ENCODE data around the gene RASD2. TPM values are rescaled to one million over a fixed set of nuclear protein-coding genes. Genes with fewer than 3 reads are reported as not detected.

RASD2 gene
- total RNA-seq, 1 experiment from 2014 or later, result 0.42 TPM

GRCh38 chr22:35593071-35593890 lies 52.6 kb downstream of the RASD2 start:
- no peaks in the 10 kb centered on the region for H3K9me3 Mint-ChIP-seq
- H3K27me3 Mint-ChIP-seq (ENCODE audit: low read depth), result peaks cover 7% of the 10 kb centered on the region
- H3K27ac Mint-ChIP-seq, result no peak overlapping the region; a peak in 1 of 7 replicates
- Histone ChIP-seq H3K27ac (ENCODE audit: insufficient read length, low read depth, low read length) (no peak overlapping the region), H3K27me3 (ENCODE audit: insufficient read depth, low read length) (no peaks in the 10 kb centered on the region), H2BK120ac (ENCODE audit: low read depth, low read length, poor library complexity, severe bottlenecking) (no peak overlapping the region), H2AK5ac (ENCODE audit: insufficient read length, low read length) (no peak overlapping the region), H2BK5ac (ENCODE audit: insufficient read length, low read length) (no peak overlapping the region), H3K18ac (ENCODE audit: insufficient read length, low read depth, low read length) (no peak overlapping the region), H3K79me1 (ENCODE audit: insufficient read depth, low read depth, low read length, poor library complexity, severe bottlenecking) (no peaks in the 10 kb centered on the region), H3K9me3 (ENCODE audit: control insufficient read depth, low read depth, low read length) (no peaks in the 10 kb centered on the region), H4K91ac (ENCODE audit: insufficient read length, low read depth, low read length) (no peak overlapping the region), H3K14ac (ENCODE audit: insufficient read depth, low read length) (no peak overlapping the region), H3K9ac (ENCODE audit: extremely low read depth, insufficient read length, low read length) (no peak overlapping the region), H2BK15ac (ENCODE audit: low read depth, low read length) (no peak overlapping the region), H3K4me1 (ENCODE audit: insufficient read depth, low read length) (no peaks in the 10 kb centered on the region), H4K8ac (replicated peaks; ENCODE audit: insufficient read length, low read depth, low read length) (no peak overlapping the region), H2AFZ (ENCODE audit: low read length) (no peak overlapping the region), H4K5ac (ENCODE audit: insufficient read length, low read depth, low read length) (no peak overlapping the region), H2BK20ac (ENCODE audit: low read depth, low read length, poor library complexity, severe bottlenecking) (no peak overlapping the region), H3K4ac (ENCODE audit: low read depth, low read length) (no peak overlapping the region), H3K79me2 (ENCODE audit: insufficient read depth, low read length) (no peaks in the 10 kb centered on the region), H3K4me2 (ENCODE audit: insufficient read depth, insufficient read length, low read length) (no peak overlapping the region), H2BK12ac (ENCODE audit: insufficient read length, low read depth, low read length) (no peak overlapping the region), H4K20me1 (ENCODE audit: control insufficient read depth, insufficient read depth, insufficient read length) (no peaks in the 10 kb centered on the region), H3K56ac (ENCODE audit: insufficient read length, low read depth, low read length) (no peak overlapping the region), H3K23me2 (ENCODE audit: insufficient read length, low read depth, low read length, poor library complexity, severe bottlenecking) (no peaks in the 10 kb centered on the region), H3K23ac (ENCODE audit: insufficient read length, low read depth, low read length) (no peak overlapping the region), H3T11ph (ENCODE audit: low read length) (no peak overlapping the region)
- H3K36me3 Mint-ChIP-seq (ENCODE audit: insufficient read depth in 1 of 3, low read depth in 3 of 3), result no peaks in the 10 kb centered on the region
- no CpG with 5 or more reads among the region's 3 CpGs for WGBS (ENCODE audit: extremely low coverage, insufficient read length, low lambda C conversion rate)
- no peak for TF ChIP-seq CTCF (conservative IDR thresholded peaks at IDR 0.05)
- H3K4me3 Mint-ChIP-seq, result no peak overlapping the region; a peak in 1 of 5 replicates
- no peak for DNase-seq
- H3K4me1 Mint-ChIP-seq, result peaks cover 0 to 29% of the 10 kb centered on the region in 2 experiments
